ENCODE results near the gene TTC39B. TPM values are rescaled to one million over a fixed set of nuclear protein-coding genes. Genes with fewer than 3 reads are reported as not detected.

The TTC39B gene
- total RNA-seq, 1 donor from 2014 or later, result 4.1 TPM

- no peak overlapping the region for H3K4me2 ChIP-seq
- no peak for DNase-seq (ENCODE audit: low spot score)
- H3F3A ChIP-seq (ENCODE audit: low read depth), result peaks cover 10% of the 10 kb centered on the region
These were observed 63.0 kb downstream of the TTC39B start for GRCh38 chr9:15244001-15244441.

GRCh38 chr9:15243081-15243480 is 63.9 kb downstream of the TTC39B start:
- H3F3A ChIP-seq (ENCODE audit: low read depth), result peaks cover under 1% of the 10 kb centered on the region
- no peak for DNase-seq (ENCODE audit: low spot score)
- no peak overlapping the region for H3K4me2 ChIP-seq
- H3K4me3 ChIP-seq, result no peak overlapping the region
- no peaks in the 10 kb centered on the region for H3K4me1 ChIP-seq
- peaks cover 5% of the 10 kb centered on the region for H3K9me3 Mint-ChIP-seq
- no peaks in the 10 kb centered on the region for H3K36me3 Mint-ChIP-seq
- H3K27me3 ChIP-seq, result no peaks in the 10 kb centered on the region
- no peak overlapping the region for H3K27ac Mint-ChIP-seq
- H3K79me2 ChIP-seq (ENCODE audit: low read depth), result no peaks in the 10 kb centered on the region
- H4K20me1 ChIP-seq (ENCODE audit: low read depth), result no peaks in the 10 kb centered on the region
- no peak overlapping the region for H2AFZ ChIP-seq (replicated peaks)
- H3K9ac ChIP-seq, result no peak overlapping the region
- H3K4me1 Mint-ChIP-seq, result no peaks in the 10 kb centered on the region
- H3K27me3 Mint-ChIP-seq (ENCODE audit: insufficient read depth, low read depth), result peaks cover 5% of the 10 kb centered on the region
- no peaks in the 10 kb centered on the region for H3K36me3 ChIP-seq
- no peak overlapping the region for H3K27ac ChIP-seq
- TF ChIP-seq, protein P1, sequence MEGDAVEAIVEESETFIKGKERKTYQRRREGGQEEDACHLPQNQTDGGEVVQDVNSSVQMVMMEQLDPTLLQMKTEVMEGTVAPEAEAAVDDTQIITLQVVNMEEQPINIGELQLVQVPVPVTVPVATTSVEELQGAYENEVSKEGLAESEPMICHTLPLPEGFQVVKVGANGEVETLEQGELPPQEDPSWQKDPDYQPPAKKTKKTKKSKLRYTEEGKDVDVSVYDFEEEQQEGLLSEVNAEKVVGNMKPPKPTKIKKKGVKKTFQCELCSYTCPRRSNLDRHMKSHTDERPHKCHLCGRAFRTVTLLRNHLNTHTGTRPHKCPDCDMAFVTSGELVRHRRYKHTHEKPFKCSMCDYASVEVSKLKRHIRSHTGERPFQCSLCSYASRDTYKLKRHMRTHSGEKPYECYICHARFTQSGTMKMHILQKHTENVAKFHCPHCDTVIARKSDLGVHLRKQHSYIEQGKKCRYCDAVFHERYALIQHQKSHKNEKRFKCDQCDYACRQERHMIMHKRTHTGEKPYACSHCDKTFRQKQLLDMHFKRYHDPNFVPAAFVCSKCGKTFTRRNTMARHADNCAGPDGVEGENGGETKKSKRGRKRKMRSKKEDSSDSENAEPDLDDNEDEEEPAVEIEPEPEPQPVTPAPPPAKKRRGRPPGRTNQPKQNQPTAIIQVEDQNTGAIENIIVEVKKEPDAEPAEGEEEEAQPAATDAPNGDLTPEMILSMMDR (IDR thresholded peaks at IDR 0.05), result no peak
- TF ChIP-seq EZH2phosphoT487 (IDR thresholded peaks at IDR 0.05) (no peak), EZH2 (IDR thresholded peaks at IDR 0.05) (no peak)
- H3K9me3 ChIP-seq (ENCODE audit: low read depth), result no peaks in the 10 kb centered on the region
- H3K4me3 Mint-ChIP-seq, result no peak overlapping the region

More at GRCh38 chr9:15244001-15244441, 63.0 kb downstream of the TTC39B start:
- H3K36me3 Mint-ChIP-seq, result no peaks in the 10 kb centered on the region
- H3K9me3 Mint-ChIP-seq, result no peaks in the 10 kb centered on the region
- Histone ChIP-seq H2AFZ (replicated peaks) (no peak overlapping the region), H3K4me1 (peaks cover 6% of the 10 kb centered on the region), H3K9ac (no peak overlapping the region), H3K4me3 (no peak overlapping the region), H3K79me2 (ENCODE audit: low read depth) (no peaks in the 10 kb centered on the region), H3K27ac (no peak overlapping the region), H4K20me1 (ENCODE audit: low read depth) (no peaks in the 10 kb centered on the region), H3K9me3 (ENCODE audit: low read depth) (no peaks in the 10 kb centered on the region), H3K36me3 (no peaks in the 10 kb centered on the region), H3K27me3 (no peaks in the 10 kb centered on the region)
- TF ChIP-seq EZH2phosphoT487 (IDR thresholded peaks at IDR 0.05), result no peak
- no peak overlapping the region for H3K27ac Mint-ChIP-seq
- H3K4me1 Mint-ChIP-seq, result peaks cover 2% of the 10 kb centered on the region
- H3K4me3 Mint-ChIP-seq, result no peak overlapping the region
- H3K27me3 Mint-ChIP-seq (ENCODE audit: insufficient read depth, low read depth), result peaks cover 5% of the 10 kb centered on the region

- Mint-ChIP-seq H3K36me3 (peaks cover under 1% of the 10 kb centered on the region), H3K27me3 (ENCODE audit: insufficient read depth, low read depth) (peaks cover 5% of the 10 kb centered on the region)
- DNase-seq (ENCODE audit: low spot score), result no peak
These were observed 66.1 kb downstream of the TTC39B start for GRCh38 chr9:15240927-15241326.

GRCh38 chr9:15239816-15240215 is 67.2 kb downstream of the TTC39B start:
- Histone ChIP-seq H4K20me1 (ENCODE audit: low read depth) (no peaks in the 10 kb centered on the region), H3K9ac (no peak overlapping the region), H3K4me3 (no peak overlapping the region), H3K4me1 (no peaks in the 10 kb centered on the region), H3K9me3 (ENCODE audit: low read depth) (no peaks in the 10 kb centered on the region), H3K79me2 (ENCODE audit: low read depth) (no peaks in the 10 kb centered on the region), H3K27me3 (no peaks in the 10 kb centered on the region), H3F3A (ENCODE audit: low read depth) (no peaks in the 10 kb centered on the region), H2AFZ (replicated peaks) (no peak overlapping the region), H3K27ac (no peak overlapping the region), H3K36me3 (no peaks in the 10 kb centered on the region), H3K4me2 (no peak overlapping the region)
- TF ChIP-seq EZH2phosphoT487 (IDR thresholded peaks at IDR 0.05) (no peak), EZH2 (IDR thresholded peaks at IDR 0.05) (no peak)
- TF ChIP-seq, protein P1 (IDR thresholded peaks at IDR 0.05), result no peak
- Mint-ChIP-seq H3K4me3 (no peak overlapping the region), H3K4me1 (no peaks in the 10 kb centered on the region), H3K9me3 (peaks cover 23% of the 10 kb centered on the region), H3K27me3 (ENCODE audit: insufficient read depth, low read depth) (peaks cover 5% of the 10 kb centered on the region), H3K36me3 (peaks cover 2% of the 10 kb centered on the region), H3K27ac (no peak overlapping the region)
- DNase-seq (ENCODE audit: low spot score), result no peak

More at GRCh38 chr9:15240927-15241326, 66.1 kb downstream of the TTC39B start:
- no peaks in the 10 kb centered on the region for H4K20me1 ChIP-seq (ENCODE audit: low read depth)
- no peak overlapping the region for H3K4me3 ChIP-seq
- H3K36me3 ChIP-seq, result no peaks in the 10 kb centered on the region
- no peaks in the 10 kb centered on the region for H3K27me3 ChIP-seq
- no peak overlapping the region for H3K27ac ChIP-seq
- no peaks in the 10 kb centered on the region for H3K4me1 Mint-ChIP-seq
- H3K4me1 ChIP-seq, result no peaks in the 10 kb centered on the region
- TF ChIP-seq, protein P1 (IDR thresholded peaks at IDR 0.05), result no peak
- TF ChIP-seq EZH2 (IDR thresholded peaks at IDR 0.05) (no peak), EZH2phosphoT487 (IDR thresholded peaks at IDR 0.05) (no peak)
- H3F3A ChIP-seq (ENCODE audit: low read depth), result no peaks in the 10 kb centered on the region
- H3K27ac Mint-ChIP-seq, result no peak overlapping the region
- peaks cover 12% of the 10 kb centered on the region for H3K9me3 Mint-ChIP-seq
- H3K4me3 Mint-ChIP-seq, result no peak overlapping the region
- no peak overlapping the region for H2AFZ ChIP-seq (replicated peaks)
- H3K9me3 ChIP-seq (ENCODE audit: low read depth), result no peaks in the 10 kb centered on the region
- H3K79me2 ChIP-seq (ENCODE audit: low read depth), result no peaks in the 10 kb centered on the region
- H3K4me2 ChIP-seq, result no peak overlapping the region
- H3K9ac ChIP-seq, result no peak overlapping the region

All from neural progenitor cell (in vitro differentiated cells).